Urinary bladder (tissue), 4 donors: ENCODE results near the gene AOPEP. TPM values are rescaled to one million over a fixed set of nuclear protein-coding genes. Genes with fewer than 3 reads are reported as not detected.
"Not testable (repeated sequence)": the region's sequence is repeated elsewhere in the genome, so short reads cannot be mapped to it uniquely, and the experiment has no call there.

ENCODE experiments used
- DNase-seq: peaks from one replicate; pipeline ENCODE4 v3.0.0-alpha.2; 2015; ENCODE audit errors: extremely low spot score
- H3K27ac ChIP-seq: one replicate; pipeline ENCODE4 v1.5.1; 2013; ENCODE audit warnings: low read depth, mild to moderate bottlenecking, moderate library complexity
- H3K36me3 ChIP-seq: one replicate; pipeline ENCODE4 v1.6.1; 2013; ENCODE audit warnings: mild to moderate bottlenecking, moderate library complexity; ENCODE audit not compliant: insufficient read depth
- H3K4me1 ChIP-seq: one replicate; pipeline ENCODE4 v1.6.1; 2013; ENCODE audit warnings: mild to moderate bottlenecking, moderate library complexity; ENCODE audit not compliant: insufficient read depth
- H3K4me3 ChIP-seq: one replicate; pipeline ENCODE4 v1.5.1; 2013; ENCODE audit warnings: low read depth, low read length
- WGBS: extraction: QIAGEN DNeasy Blood & Tissue Kit; methylation state at CpG from one replicate; pipeline ENCODE4 v1.1.7; 2013; 5-methylcytosine and 5-hydroxymethylcytosine counted together
- polyA plus RNA-seq: library from polyadenylated mRNA; stranded (reverse); fragments of 200-250 nt; gene quantifications from one replicate; pipeline ENCODE4 v1.2.3, GENCODE V29; 2013
- total RNA-seq: library from RNA; depleted of rRNA; stranded (reverse); fragments of >200 nt; gene quantifications from one replicate; pipeline ENCODE4 v1.2.3, GENCODE V29; 2014
- donor health status: healthy with polysubstance abuse.
- donor health status: healthy.

The AOPEP gene
- total and polyA plus RNA-seq, 2 donors: 99.2 to 136 TPM

DNA sequence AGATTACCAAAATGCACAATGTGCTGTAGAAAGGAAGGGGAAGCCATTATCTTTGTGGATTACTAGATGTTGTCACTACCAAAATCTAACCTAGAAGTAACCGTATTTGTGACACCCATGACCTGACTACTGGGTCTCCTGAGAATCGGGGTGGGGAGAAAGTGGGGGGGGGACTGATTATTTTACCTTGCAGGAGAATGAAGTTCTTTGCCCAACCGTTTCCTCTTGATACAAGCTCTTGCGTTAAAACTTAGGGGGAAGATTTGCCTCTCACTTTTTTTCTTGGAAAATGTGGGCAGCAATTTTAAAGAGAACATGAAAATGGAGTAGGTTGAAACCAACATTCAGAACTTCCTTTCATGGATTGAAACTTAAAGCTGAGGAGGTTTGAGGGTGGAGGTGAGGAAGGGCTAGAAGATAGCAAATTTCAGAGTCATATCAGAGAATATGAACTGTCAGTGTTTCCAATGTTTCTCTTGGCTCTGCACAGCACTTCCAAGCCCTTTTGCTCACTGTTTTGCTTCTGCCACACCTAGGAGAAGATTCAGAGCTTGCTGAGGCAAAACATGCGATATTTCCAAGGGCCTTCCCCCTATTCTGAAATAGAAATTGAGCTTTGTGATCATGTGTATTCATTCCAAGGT lies 280.8 kb downstream of the AOPEP start:
- no peak for DNase-seq
- peak overlapping the region; percentile 77 for H3K27ac ChIP-seq
- 28% methylated on average over 5 of the region's 5 CpGs for WGBS
- peak overlapping the region; percentile 97 for H3K4me3 ChIP-seq
- H3K36me3 ChIP-seq: no peaks in the 10 kb centered on the region
- no peaks in the 10 kb centered on the region for H3K4me1 ChIP-seq

- Histone ChIP-seq H3K4me3 (peak overlapping the region; percentile 97), H3K27ac (peak overlapping the region; percentile 87), H3K4me1 (no peaks in the 10 kb centered on the region), H3K36me3 (no peaks in the 10 kb centered on the region)
- no peak for DNase-seq
- WGBS: 33% methylated on average over 15 of the region's 15 CpGs
Observed at GRCh38 chr9:95008151-95008771, 281.8 kb downstream of the AOPEP start.

- Histone ChIP-seq H3K27ac (no peak overlapping the region), H3K36me3 (no peaks in the 10 kb centered on the region), H3K4me1 (no peaks in the 10 kb centered on the region), H3K4me3 (no peak overlapping the region)
- 68% methylated on average over 5 of the region's 5 CpGs for WGBS
- no peak for DNase-seq
Observed at GRCh38 chr9:95009459-95009858, 283.0 kb downstream of the AOPEP start.

DNA sequence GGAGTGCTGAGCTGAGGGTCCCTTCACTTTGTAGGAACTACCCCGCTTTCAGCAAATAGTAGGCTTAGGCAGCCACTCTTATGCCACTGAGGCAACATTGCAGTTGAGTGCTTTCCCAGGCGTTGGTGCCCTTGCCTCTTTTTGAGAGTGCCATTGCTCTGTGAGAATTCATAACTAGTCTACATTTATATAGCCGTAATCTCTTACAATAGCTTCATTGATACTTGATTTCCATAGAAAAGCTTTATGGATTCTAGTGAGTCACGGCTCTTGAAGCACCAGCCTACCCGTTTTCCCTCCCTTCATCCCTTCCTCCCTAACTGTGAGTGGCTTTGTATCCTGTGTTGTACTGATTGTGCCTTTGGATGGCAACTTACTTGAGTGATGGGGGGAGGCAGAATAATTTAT lies 283.9 kb downstream of the AOPEP start:
- H3K27ac ChIP-seq: no peak overlapping the region
- H3K4me3 ChIP-seq: no peak overlapping the region
- no peaks in the 10 kb centered on the region for H3K4me1 ChIP-seq
- 59% methylated on average over 5 of the region's 5 CpGs for WGBS
- DNase-seq: no peak
- H3K36me3 ChIP-seq: peaks cover under 1% of the 10 kb centered on the region

GRCh38 chr9:95012035-95012708 lies 285.7 kb downstream of the AOPEP start:
- H3K4me1 ChIP-seq: no peaks in the 10 kb centered on the region
- 48% methylated on average over 7 of the region's 7 CpGs for WGBS
- H3K36me3 ChIP-seq: peaks cover 1% of the 10 kb centered on the region
- no peak for DNase-seq
- H3K4me3 ChIP-seq: no peak overlapping the region
- H3K27ac ChIP-seq: no peak overlapping the region

DNA sequence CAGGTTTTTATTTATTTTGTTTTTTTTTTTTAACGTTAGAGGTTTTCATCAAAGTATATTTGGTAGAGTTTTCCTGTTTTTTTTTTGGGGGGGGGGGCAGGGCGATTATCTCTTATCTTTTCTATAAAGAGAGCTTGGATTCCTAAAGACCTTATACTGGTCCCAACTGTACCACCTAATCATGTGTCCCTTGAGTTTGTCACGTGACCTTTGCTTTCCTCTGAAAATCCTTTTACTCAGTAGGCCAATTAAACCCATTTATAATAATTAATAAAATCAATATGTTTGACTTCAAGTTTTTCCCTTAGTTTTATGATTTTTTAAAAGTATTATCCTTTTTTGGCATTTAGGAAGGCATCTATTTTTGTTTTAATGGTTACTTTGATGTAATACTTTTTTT lies 286.4 kb downstream of the AOPEP start:
- 63% methylated on average over 3 of the region's 3 CpGs for WGBS
- Histone ChIP-seq H3K27ac (no peak overlapping the region), H3K4me1 (no peaks in the 10 kb centered on the region), H3K4me3 (no peak overlapping the region), H3K36me3 (peaks cover 1% of the 10 kb centered on the region)
- no peak for DNase-seq

- Histone ChIP-seq H3K27ac (no peak overlapping the region), H3K36me3 (peaks cover 2% of the 10 kb centered on the region), H3K4me3 (no peak overlapping the region), H3K4me1 (no peaks in the 10 kb centered on the region)
- WGBS: 43% methylated on average over 2 of the region's 2 CpGs
- no peak for DNase-seq
Observed at GRCh38 chr9:95014917-95015316, 288.4 kb downstream of the AOPEP start.

DNA sequence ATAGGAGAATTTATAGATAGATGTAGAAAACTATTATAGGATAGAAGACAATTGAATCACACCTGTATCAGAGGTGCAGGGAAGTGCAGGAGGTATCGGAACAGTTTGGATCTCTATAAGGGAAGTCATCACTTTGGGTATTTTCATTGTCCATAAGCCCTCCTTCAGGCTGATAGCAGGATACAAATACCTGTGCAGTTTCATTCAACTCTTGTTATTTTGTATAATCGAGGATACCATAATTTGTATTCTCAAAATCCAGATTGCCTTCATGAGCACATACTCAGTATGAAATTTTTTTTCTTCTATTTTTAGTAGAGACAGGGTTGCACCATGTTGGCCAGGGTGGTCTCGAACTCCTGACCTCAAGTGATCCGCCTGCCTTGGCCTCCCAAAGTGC lies 289.1 kb downstream of the AOPEP start:
- H3K36me3 ChIP-seq: peaks cover 5% of the 10 kb centered on the region
- 91% methylated on average over 4 of the region's 4 CpGs for WGBS
- DNase-seq: no peak
- no peak overlapping the region for H3K27ac ChIP-seq
- no peak overlapping the region for H3K4me3 ChIP-seq
- no peaks in the 10 kb centered on the region for H3K4me1 ChIP-seq

DNA sequence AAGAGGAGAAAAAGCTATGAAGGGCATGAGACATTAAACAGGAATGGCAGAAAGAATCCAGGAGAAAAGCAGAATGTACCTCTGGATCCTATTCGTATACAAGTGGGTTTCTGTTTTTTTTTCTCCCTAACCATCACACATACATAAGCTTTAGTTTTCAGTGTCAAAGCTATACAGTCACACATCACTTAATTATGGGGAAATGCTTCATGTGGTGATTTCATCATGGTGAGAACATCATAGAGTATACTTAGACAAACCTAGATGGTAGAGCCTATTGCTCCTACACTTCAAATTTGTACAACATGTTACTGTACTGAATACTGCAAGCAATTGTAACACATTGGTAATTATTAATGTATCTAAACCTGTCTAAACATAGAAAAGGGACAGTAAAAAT lies 290.6 kb downstream of the AOPEP start:
- H3K4me1 ChIP-seq: peaks cover 2% of the 10 kb centered on the region
- H3K4me3 ChIP-seq: no peak overlapping the region
- H3K27ac ChIP-seq: no peak overlapping the region
- peaks cover 5% of the 10 kb centered on the region for H3K36me3 ChIP-seq
- DNase-seq: no peak
- WGBS: 58% methylated on average over 1 of the region's 1 CpG

DNA sequence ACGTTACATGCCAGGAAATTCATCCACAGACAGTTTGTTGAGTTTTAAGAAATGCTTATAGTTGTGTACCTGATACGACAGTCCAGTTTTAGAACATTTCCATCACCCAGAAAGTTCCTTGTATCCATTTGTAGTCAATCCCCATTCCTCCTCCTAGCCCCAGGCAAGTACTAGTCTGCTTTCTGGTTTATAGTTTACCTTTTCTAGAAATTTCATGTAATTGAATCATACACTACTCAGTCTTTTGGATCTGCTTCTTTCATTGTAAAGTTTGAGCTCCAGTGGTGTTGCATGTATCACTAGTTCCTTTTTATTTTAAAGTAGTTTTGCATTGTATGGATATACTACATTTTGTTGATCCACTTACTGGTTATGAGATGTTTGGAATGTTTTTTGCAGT lies 291.2 kb downstream of the AOPEP start:
- DNase-seq: no peak
- Histone ChIP-seq H3K4me1 (peaks cover 2% of the 10 kb centered on the region), H3K36me3 (peaks cover 5% of the 10 kb centered on the region), H3K27ac (no peak overlapping the region), H3K4me3 (no peak overlapping the region)
- 77% methylated on average over 2 of the region's 2 CpGs for WGBS

DNA sequence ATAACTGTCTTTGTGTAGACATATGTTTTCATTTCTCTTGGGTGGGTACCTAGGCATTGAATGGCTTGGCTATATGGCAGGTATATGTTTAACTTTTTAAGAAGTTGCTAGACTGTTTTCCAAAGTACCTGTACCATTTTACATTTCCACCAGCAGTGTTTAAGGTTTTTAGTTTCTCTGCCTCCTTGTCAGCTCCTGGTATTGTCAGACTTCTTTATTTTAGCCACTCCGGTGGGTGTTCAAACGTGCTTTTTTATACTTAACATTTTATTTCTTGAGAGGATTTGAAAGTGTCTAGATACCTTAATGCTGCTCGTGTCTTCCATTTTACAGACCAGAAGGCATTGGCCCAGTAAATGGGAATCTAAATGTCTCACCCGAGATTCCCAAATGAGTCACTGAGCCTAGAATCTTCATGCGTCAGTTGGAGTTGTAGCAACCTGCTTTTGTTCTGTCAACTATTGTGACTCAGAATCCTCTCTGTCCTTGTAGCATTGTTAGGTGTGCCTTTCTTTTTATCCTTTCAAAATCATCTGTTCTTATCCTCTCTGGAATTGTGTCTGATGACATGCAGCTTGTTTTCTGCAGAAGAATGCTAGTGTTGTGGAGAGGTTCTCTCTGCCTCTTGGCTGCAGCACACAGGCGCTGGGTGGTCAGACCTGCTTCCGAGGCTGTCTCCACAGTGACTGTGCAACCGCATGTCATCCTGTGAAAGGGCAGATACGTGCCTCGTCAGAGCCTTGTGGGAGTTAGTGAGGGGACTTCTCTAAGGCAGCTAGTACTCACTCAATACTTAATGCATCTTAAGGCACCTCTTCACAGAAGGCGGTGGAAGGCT lies 291.8 kb downstream of the AOPEP start:
- H3K36me3 ChIP-seq: peaks cover 5% of the 10 kb centered on the region
- H3K4me1 ChIP-seq: peaks cover 2% of the 10 kb centered on the region
- 21% methylated on average over 11 of the region's 11 CpGs for WGBS
- H3K27ac ChIP-seq: peak overlapping the region; percentile 16
- no peak overlapping the region for H3K4me3 ChIP-seq
- DNase-seq: no peak

- not testable (repeated sequence) for H3K27ac ChIP-seq, H3K4me3 ChIP-seq, H3K4me1 ChIP-seq, DNase-seq, H3K36me3 ChIP-seq
- WGBS: 91% methylated on average over 6 of the region's 6 CpGs
Observed at GRCh38 chr9:95020644-95021043, 294.1 kb downstream of the AOPEP start.

DNA sequence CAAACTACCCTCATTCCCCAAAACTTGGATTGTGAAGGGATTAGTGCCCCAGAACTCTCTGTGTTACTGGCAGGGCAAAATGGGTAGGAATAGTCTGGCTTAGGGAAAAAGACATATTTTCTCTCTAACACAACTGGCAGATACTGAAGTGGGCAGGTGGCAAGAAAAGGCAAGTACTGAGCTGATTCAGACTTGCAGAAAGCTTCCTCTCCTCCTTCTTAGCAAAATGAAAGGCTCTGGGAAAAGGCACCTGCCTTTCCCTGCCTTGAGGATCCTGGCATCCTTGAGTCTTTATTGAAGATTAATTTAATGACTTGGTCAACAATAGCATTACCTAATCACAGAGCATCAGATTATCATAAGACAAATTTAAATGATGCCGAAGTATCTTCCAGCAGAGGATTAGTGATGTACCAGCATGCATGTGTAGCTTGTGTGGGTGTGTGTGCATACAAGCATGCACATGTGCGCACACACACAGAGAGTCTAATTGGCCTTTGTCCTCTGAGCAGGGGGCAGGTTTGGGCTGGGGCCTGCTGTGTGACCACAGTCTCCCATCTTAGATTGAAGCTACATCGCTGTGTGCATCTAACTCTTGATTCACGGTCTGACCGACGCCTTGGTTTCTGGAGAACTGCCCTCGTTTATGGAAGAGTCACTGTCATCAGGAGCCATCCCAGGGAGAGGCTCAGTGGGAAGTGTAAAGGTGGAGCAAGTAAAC lies 294.8 kb downstream of the AOPEP start:
- no peak overlapping the region for H3K4me3 ChIP-seq
- WGBS: 56% methylated on average over 7 of the region's 7 CpGs

More for the DNA sequence above, 294.8 kb downstream of the AOPEP start:
- DNase-seq: no peak
- peaks cover 4% of the 10 kb centered on the region for H3K36me3 ChIP-seq
- peaks cover 2% of the 10 kb centered on the region for H3K4me1 ChIP-seq
- no peak overlapping the region for H3K27ac ChIP-seq
